Calu3 (cell line): ENCODE data around the gene ZNF184. TPM values are rescaled to one million over a fixed set of nuclear protein-coding genes. Genes with fewer than 3 reads are reported as not detected.

ENCODE experiments used
- BruUV-seq: library from RNA; stranded (reverse); fragments of 400-500 nt; replicated peaks from 2 replicates; lab custom pipeline; 2021; lab: Mats Ljungman, UMichigan
- CTCF ChIA-PET: fragments of 300-600 bp; sonication (Branson Sonifier 250); formaldehyde crosslinking; loops from one replicate; lab custom pipeline; 2022; ENCODE audit warnings: antibody characterized with exemption; lab: Charles Lee
- DNase-seq: peaks from one replicate; pipeline ENCODE4 v3.0.0; 2022
- H3K27ac Mint-ChIP-seq: one replicate; pipeline ENCODE4 v1.8.0; 2022; ENCODE audit warnings: mixed read lengths; ENCODE audit not compliant: unreplicated experiment
- H3K27me3 Mint-ChIP-seq: one replicate; pipeline ENCODE4 v1.8.0; 2022; ENCODE audit warnings: mixed read lengths; ENCODE audit not compliant: unreplicated experiment
- H3K36me3 Mint-ChIP-seq: one replicate; pipeline ENCODE4 v1.8.0; 2022; ENCODE audit warnings: mild to moderate bottlenecking, moderate library complexity, mixed read lengths; ENCODE audit not compliant: insufficient read depth, unreplicated experiment
- H3K4me1 Mint-ChIP-seq: one replicate; pipeline ENCODE4 v1.8.0; 2022; ENCODE audit warnings: mild to moderate bottlenecking, low read depth, mixed read lengths; ENCODE audit not compliant: unreplicated experiment
- H3K4me3 Mint-ChIP-seq: one replicate; pipeline ENCODE4 v1.8.0; 2022; ENCODE audit warnings: mild to moderate bottlenecking, low read depth, moderate library complexity, mixed read lengths; ENCODE audit not compliant: unreplicated experiment
- H3K9me3 Mint-ChIP-seq: one replicate; pipeline ENCODE4 v1.8.0; 2022; ENCODE audit warnings: low read depth, mixed read lengths; ENCODE audit not compliant: unreplicated experiment
- CTCF ChIP-seq: fragments of 200-600 bp; IDR thresholded peaks from one replicate; pipeline ENCODE4 v1.8.0; 2022; ENCODE audit warnings: antibody characterized with exemption; ENCODE audit not compliant: unreplicated experiment
- intact Hi-C: fragments of 100-400 bp; cut with micrococcal nuclease; formaldehyde crosslinking; loops from one replicate; pipeline ENCODE4 v1.10.0; 2022; ENCODE audit not compliant: unreplicated experiment
- total RNA-seq: library from RNA; stranded (reverse); gene quantifications from 2 replicates; pipeline ENCODE4 v1.2.3, GENCODE V29; 2022

Gene ZNF184
- total RNA-seq, 1 experiment from 2014 or later: 11.6 TPM

DNA sequence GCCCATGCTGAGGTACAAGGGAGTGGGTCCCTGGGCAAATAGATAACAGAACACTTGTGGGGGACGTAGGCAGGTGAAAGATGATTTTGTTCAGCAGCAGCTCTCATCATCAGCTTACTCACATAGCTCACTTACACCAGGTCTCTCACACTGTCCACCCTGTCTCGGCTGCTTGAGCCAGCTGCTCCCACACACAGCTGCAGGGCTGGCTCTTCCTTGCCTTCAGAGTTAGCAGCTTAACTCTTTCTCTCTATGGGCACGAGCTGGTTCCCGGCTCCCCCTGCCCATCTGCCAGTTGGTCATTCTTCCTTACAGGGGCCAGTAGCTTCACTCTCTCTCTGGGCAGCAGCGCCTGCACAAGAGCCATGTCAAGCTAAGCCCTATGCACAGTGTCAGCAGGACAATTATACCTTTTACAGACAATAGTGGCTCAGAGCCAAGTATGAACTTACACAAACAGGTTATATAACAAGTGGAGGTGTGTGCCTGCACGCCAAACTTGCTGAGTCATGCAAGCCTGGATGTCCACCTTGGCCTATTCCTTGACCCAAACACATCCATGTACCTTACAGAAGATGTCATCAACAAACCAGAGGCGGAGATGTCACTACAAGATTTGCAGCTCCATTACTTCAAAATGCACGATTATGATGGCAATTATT, 65.6 kb downstream of the ZNF184 start:
- H3K36me3 Mint-ChIP-seq: no peaks in the 10 kb centered on the region
- no peak for DNase-seq
- no peaks in the 10 kb centered on the region for H3K4me1 Mint-ChIP-seq
- no peaks in the 10 kb centered on the region for H3K27me3 Mint-ChIP-seq
- intact Hi-C loops: no loop called here
- no peak overlapping the region for H3K4me3 Mint-ChIP-seq
- no TSS peak for BruUV-seq
- no peak for TF ChIP-seq CTCF
- H3K9me3 Mint-ChIP-seq: peaks cover 31% of the 10 kb centered on the region
- CTCF ChIA-PET: no interaction called here
- no peak overlapping the region for H3K27ac Mint-ChIP-seq

DNA sequence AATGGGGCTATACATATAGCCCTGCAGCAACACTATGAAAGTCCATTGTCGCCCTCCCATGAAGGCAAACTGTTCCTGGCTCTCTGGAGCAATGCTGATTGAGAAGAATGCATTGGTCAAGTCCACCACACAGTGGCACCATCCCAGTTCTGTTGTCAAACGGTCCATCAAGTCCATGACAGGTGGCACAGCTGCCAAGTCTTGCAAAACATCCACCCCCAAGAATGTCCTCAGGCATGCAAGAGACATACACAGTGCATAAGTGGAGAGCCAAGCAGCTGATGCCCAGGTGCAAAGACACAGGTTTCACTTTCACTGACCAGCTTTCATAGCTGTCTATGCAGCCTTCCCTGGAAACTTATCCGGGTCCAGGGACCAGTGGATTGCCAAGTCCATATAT, 66.8 kb downstream of the ZNF184 start:
- DNase-seq: no peak
- H3K9me3 Mint-ChIP-seq: peaks cover 36% of the 10 kb centered on the region
- no peak overlapping the region for H3K4me3 Mint-ChIP-seq
- intact Hi-C loops: no loop called here
- H3K27me3 Mint-ChIP-seq: no peaks in the 10 kb centered on the region
- H3K36me3 Mint-ChIP-seq: no peaks in the 10 kb centered on the region
- no TSS peak for BruUV-seq
- no peaks in the 10 kb centered on the region for H3K4me1 Mint-ChIP-seq
- no peak overlapping the region for H3K27ac Mint-ChIP-seq
- TF ChIP-seq CTCF: no peak
- CTCF ChIA-PET: no interaction called here

- CTCF ChIA-PET: no interaction called here
- no peaks in the 10 kb centered on the region for H3K27me3 Mint-ChIP-seq
- no TSS peak for BruUV-seq
- no peak for TF ChIP-seq CTCF
- H3K27ac Mint-ChIP-seq: no peak overlapping the region
- no peaks in the 10 kb centered on the region for H3K36me3 Mint-ChIP-seq
- no peak for DNase-seq
- H3K4me3 Mint-ChIP-seq: no peak overlapping the region
- intact Hi-C loops: no loop called here
- no peaks in the 10 kb centered on the region for H3K4me1 Mint-ChIP-seq
- peaks cover 36% of the 10 kb centered on the region for H3K9me3 Mint-ChIP-seq
Measured at GRCh38 chr6:27400877-27401642, 71.8 kb downstream of the ZNF184 start.

Other genes starting within 250 kb of the ZNF184 start
- gene PRSS16, start 225.4 kb downstream of the ZNF184 start, total RNA-seq: 29.4 and 31.3 TPM in 2 replicates
- not detected in 2 replicates for gene POM121L2, start 160.8 kb downstream of the ZNF184 start, total RNA-seq
- gene ZNF391, start 84.3 kb downstream of the ZNF184 start, total RNA-seq: 3.7 and 4.6 TPM in 2 replicates